ENCODE results near the gene GNG12. TPM values are rescaled to one million over a fixed set of nuclear protein-coding genes. Genes with fewer than 3 reads are reported as not detected.

The GNG12 gene
- total RNA-seq, 1 experiment from 2014 or later, result 14.3 TPM

- no peak overlapping the region for H4K91ac ChIP-seq (ENCODE audit: insufficient read length, low read depth, low read length)
- no peak for DNase-seq
- H3K9ac ChIP-seq (ENCODE audit: extremely low read depth, insufficient read length, low read length), result no peak overlapping the region
- H2BK120ac ChIP-seq (ENCODE audit: low read depth, low read length, poor library complexity, severe bottlenecking), result no peak overlapping the region
- H4K5ac ChIP-seq (ENCODE audit: insufficient read length, low read depth, low read length), result no peak overlapping the region
- Mint-ChIP-seq H3K36me3 (ENCODE audit: insufficient read depth in 1 of 3, low read depth in 3 of 3) (peaks cover 0 to 12% (median 4%) of the 10 kb centered on the region in 3 experiments; a peak in 4 of 7 replicates), H3K27ac (no peak overlapping the region), H3K27me3 (ENCODE audit: low read depth) (no peaks in the 10 kb centered on the region), H3K4me1 (peaks cover 3 to 4% of the 10 kb centered on the region in 2 experiments; a peak in 2 of 4 replicates), H3K4me3 (no peak overlapping the region), H3K9me3 (peaks cover 0 to 4% of the 10 kb centered on the region in 2 experiments; a peak in 2 of 5 replicates)
- no peak overlapping the region for H4K8ac ChIP-seq (replicated peaks; ENCODE audit: insufficient read length, low read depth, low read length)
- no peak overlapping the region for H2AFZ ChIP-seq (ENCODE audit: low read length)
- no peak overlapping the region for H3T11ph ChIP-seq (ENCODE audit: low read length)
- H3K14ac ChIP-seq (ENCODE audit: insufficient read depth, low read length), result no peak overlapping the region
- no peak overlapping the region for H2AK5ac ChIP-seq (ENCODE audit: insufficient read length, low read length)
- H2BK20ac ChIP-seq (ENCODE audit: low read depth, low read length, poor library complexity, severe bottlenecking), result no peak overlapping the region
- no peak overlapping the region for H3K23ac ChIP-seq (ENCODE audit: insufficient read length, low read depth, low read length)
- no peak overlapping the region for H3K56ac ChIP-seq (ENCODE audit: insufficient read length, low read depth, low read length)
- H3K27me3 ChIP-seq (ENCODE audit: insufficient read depth, low read length), result no peaks in the 10 kb centered on the region
- no CpG with 5 or more reads among the region's 2 CpGs for WGBS (ENCODE audit: extremely low coverage, insufficient read length, low lambda C conversion rate)
- no peak overlapping the region for H2BK15ac ChIP-seq (ENCODE audit: low read depth, low read length)
- no peak overlapping the region for H3K18ac ChIP-seq (ENCODE audit: insufficient read length, low read depth, low read length)
- no peak overlapping the region for H3K27ac ChIP-seq (ENCODE audit: insufficient read length, low read depth, low read length)
- H3K4me1 ChIP-seq (ENCODE audit: insufficient read depth, low read length), result no peaks in the 10 kb centered on the region
- no peak overlapping the region for H2BK5ac ChIP-seq (ENCODE audit: insufficient read length, low read length)
- H4K20me1 ChIP-seq (ENCODE audit: control insufficient read depth, insufficient read depth, insufficient read length), result no peaks in the 10 kb centered on the region
- no peak overlapping the region for H2BK12ac ChIP-seq (ENCODE audit: insufficient read length, low read depth, low read length)
- H3K4me2 ChIP-seq (ENCODE audit: insufficient read depth, insufficient read length, low read length), result no peak overlapping the region
- H3K79me1 ChIP-seq (ENCODE audit: insufficient read depth, low read depth, low read length, poor library complexity, severe bottlenecking), result no peaks in the 10 kb centered on the region
- H3K79me2 ChIP-seq (ENCODE audit: insufficient read depth, low read length), result no peaks in the 10 kb centered on the region
- H3K4ac ChIP-seq (ENCODE audit: low read depth, low read length), result no peak overlapping the region
- H3K9me3 ChIP-seq (ENCODE audit: control insufficient read depth, low read depth, low read length), result no peaks in the 10 kb centered on the region
- no peak for TF ChIP-seq CTCF (conservative IDR thresholded peaks at IDR 0.05)
- no peaks in the 10 kb centered on the region for H3K23me2 ChIP-seq (ENCODE audit: insufficient read length, low read depth, low read length, poor library complexity, severe bottlenecking)
These were observed 21.0 kb downstream of the GNG12 start for GRCh38 chr1:67812226-67812625.

All from H9 (cell line).